NCI-H128 (cell line): ENCODE results near the gene E2F6.

Experiments used
- DNase-seq: peaks from one replicate; lab custom pipeline; 2025; ENCODE audit not compliant: unreplicated experiment; lab: John Stamatoyannopoulos, UW

The E2F6 gene

GRCh38 chr2:11459816-11460215 lies 6.1 kb downstream of the E2F6 start:
- DNase-seq: no peak

- DNase-seq: no peak
Observed at GRCh38 chr2:11458753-11459152, 7.2 kb downstream of the E2F6 start.

GRCh38 chr2:11457935-11458334 lies 8.0 kb downstream of the E2F6 start:
- DNase-seq: no peak

- DNase-seq: no peak
Observed at GRCh38 chr2:11456251-11456650, 9.7 kb downstream of the E2F6 start.

GRCh38 chr2:11454824-11455223 lies 11.1 kb downstream of the E2F6 start:
- DNase-seq: no peak

GRCh38 chr2:11450791-11451190 lies 15.2 kb downstream of the E2F6 start:
- DNase-seq: no peak

GRCh38 chr2:11446733-11447248 lies 19.2 kb downstream of the E2F6 start:
- DNase-seq: no peak

GRCh38 chr2:11444737-11445136 lies 21.2 kb downstream of the E2F6 start:
- DNase-seq: no peak

- no peak for DNase-seq
Observed at GRCh38 chr2:11438555-11439080, 27.3 kb downstream of the E2F6 start.

- no peak for DNase-seq
Observed at GRCh38 chr2:11437602-11438001, 28.4 kb downstream of the E2F6 start.

- DNase-seq: no peak
Observed at GRCh38 chr2:11435036-11435435, 30.9 kb downstream of the E2F6 start.

GRCh38 chr2:11434443-11434842 lies 31.5 kb downstream of the E2F6 start:
- no peak for DNase-seq

- no peak for DNase-seq
Observed at GRCh38 chr2:11433822-11434221, 32.1 kb downstream of the E2F6 start.

- no peak for DNase-seq
Observed at GRCh38 chr2:11430729-11431128, 35.2 kb downstream of the E2F6 start.

GRCh38 chr2:11427224-11427623 lies 38.7 kb downstream of the E2F6 start:
- DNase-seq: no peak

- no peak for DNase-seq
Observed at GRCh38 chr2:11422901-11423435, 43.0 kb downstream of the E2F6 start.

- no peak for DNase-seq
Observed at GRCh38 chr2:11422491-11422865, 43.5 kb downstream of the E2F6 start.

- DNase-seq: no peak
Observed at GRCh38 chr2:11421863-11422490, 44.0 kb downstream of the E2F6 start.

GRCh38 chr2:11420671-11421070 lies 45.3 kb downstream of the E2F6 start:
- no peak for DNase-seq

- no peak for DNase-seq
Observed at GRCh38 chr2:11420190-11420589, 45.8 kb downstream of the E2F6 start.

GRCh38 chr2:11419781-11420180 lies 46.2 kb downstream of the E2F6 start:
- no peak for DNase-seq

GRCh38 chr2:11417946-11418585 lies 47.9 kb downstream of the E2F6 start:
- DNase-seq: no peak
